Right lobe of liver (tissue), 6 donors: ENCODE data around the gene MICOS13. TPM values are rescaled to one million over a fixed set of nuclear protein-coding genes. Genes with fewer than 3 reads are reported as not detected.

Experiments used
- ATAC-seq, 4 donors: fragments of 200-7000 bp; cut with Tn5 transposase; one replicate each; pipeline ENCODE4 v1.9.1; 2020; ENCODE audit warnings: mild to moderate bottlenecking in 4 of 4, moderate library complexity in 4 of 4
- DNase-seq, 3 donors: peaks; one replicate each; pipeline ENCODE4 v3.0.0-alpha.2; 2020
- H3K27ac ChIP-seq, 3 donors: fragments of 200-600 bp; one replicate each; pipeline ENCODE4 v1.8.0; 2022
- H3K27me3 ChIP-seq, 2 donors: fragments of 200-600 bp; one replicate each; pipeline ENCODE4 v1.8.0; 2022
- H3K36me3 ChIP-seq, 4 donors: fragments of 200-600 bp; sonication (generic) in 1 of 4; one replicate each; pipeline versions ENCODE4 v1.5.1 to v1.8.0; 2017 to 2022; ENCODE audit warnings: control low read depth in 1 of 4
- H3K4me1 ChIP-seq, 4 donors: fragments of 200-600 bp; sonication (generic) in 1 of 4; one replicate each; pipeline versions ENCODE4 v1.5.1 to v1.8.0; 2017 to 2022; ENCODE audit warnings: control low read depth in 1 of 4
- H3K4me3 ChIP-seq, 3 donors: fragments of 200-600 bp; one replicate each; pipeline ENCODE4 v1.8.0; 2022
- H3K9me3 ChIP-seq, 4 donors: fragments of 200-600 bp; sonication (generic) in 1 of 4; one replicate each; pipeline versions ENCODE4 v1.5.1 to v1.8.0; 2017 to 2022; ENCODE audit warnings: control low read depth in 1 of 4
- CTCF ChIP-seq, 4 donors: fragments of 200-600 bp in 3 of 4; fragments of 450-650 bp in 1 of 4; IDR thresholded peaks; one replicate each; pipeline versions ENCODE4 v1.5.1 to v1.8.0; 2016 to 2022; ENCODE audit warnings: antibody characterized with exemption in 4 of 4, mild to moderate bottlenecking in 2 of 4
- POLR2A ChIP-seq: fragments of 450-650 bp; IDR thresholded peaks from one replicate; pipeline ENCODE4 v1.6.1; 2017; ENCODE audit warnings: antibody characterized with exemption, mild to moderate bottlenecking
- WGBS: methylation state at CpG from one replicate; pipeline ENCODE4 v1.1.6; 2018; ENCODE audit warnings: low coverage, low lambda C conversion rate; ENCODE audit not compliant: insufficient coverage; ENCODE audit errors: missing lambda C conversion rate; 5-methylcytosine and 5-hydroxymethylcytosine counted together
- intact Hi-C, 2 donors: fragments of 100-400 bp; cut with DNase I; formaldehyde crosslinking; loops; one replicate each; pipeline versions ENCODE4 v1.11.2 to v1.14.1; 2022
- total RNA-seq, 6 experiments: library from RNA; depleted of rRNA in 2 of 6; stranded (reverse); fragments of >200 nt in 2 of 6; fragmentation: NEBNext Ultra II Directional in 3 of 6; extraction: Animal tissue kit (Norgen Biotek cat#: 25700) in 3 of 6; gene quantifications; one replicate each; pipeline versions ENCODE4 v1.1.0 to v1.2.4, GENCODE V29; 2016 to 2023
- donor health status: DM: no; HTN: yes; CAD: no.
- donor health status: DM: no; HTN: no; CAD: no.
- donor health status: DM: no; HTN: no; CAD: no.
- donor health status: DM: no; HTN: yes; CAD: no.
- donor health status: DM: no; HTN: yes; CAD: no.

The MICOS13 gene
- total RNA-seq, 6 experiments from 2014 or later, result 24.2 to 54.3 (median 33.7) TPM

GRCh38 chr19:5719274-5719960 is 39.1 kb upstream of the MICOS13 start:
- H3K36me3 ChIP-seq, result no peaks in the 10 kb centered on the region
- DNase-seq (peak in 1 of 3 donors; percentile 57), ATAC-seq (peak in 1 of 4 donors; percentile 0)

GRCh38 chr19:5718579-5719273 is 38.4 kb upstream of the MICOS13 start:
- DNase-seq (no peak), ATAC-seq (no peak)
- peak overlapping the region; percentile 82 to 90 (median 89) for H3K27ac ChIP-seq
- H3K4me1 ChIP-seq, result peaks cover 2 to 22% (median 11%) of the 10 kb centered on the region in 4 donors
- H3K27me3 ChIP-seq, result no peaks in the 10 kb centered on the region
- H3K4me3 ChIP-seq, result peak overlapping the region; percentile 83 to 100 (median 85)
- intact Hi-C loops, result no loop called here
- H3K9me3 ChIP-seq, result no peaks in the 10 kb centered on the region
- TF ChIP-seq CTCF (IDR thresholded peaks at IDR 0.05) (no peak), POLR2A (peak; percentile 31)
- 18% methylated on average over 10 of the region's 11 CpGs for WGBS
- H3K36me3 ChIP-seq, result peaks cover 0 to 3% (median under 1%) of the 10 kb centered on the region in 4 donors

More at GRCh38 chr19:5719274-5719960, 39.1 kb upstream of the MICOS13 start:
- Histone ChIP-seq H3K4me1 (peaks cover 2 to 16% (median 9%) of the 10 kb centered on the region in 4 donors), H3K27ac (peak overlapping the region; percentile 82 to 90 (median 89)), H3K9me3 (no peaks in the 10 kb centered on the region), H3K4me3 (peak overlapping the region; percentile 83 to 100 (median 85)), H3K27me3 (no peaks in the 10 kb centered on the region)
- intact Hi-C loops, result no loop called here
- under 1% methylated on average over 21 of the region's 58 CpGs for WGBS
- no peak for TF ChIP-seq CTCF (IDR thresholded peaks at IDR 0.05)
- no peak for TF ChIP-seq POLR2A

- DNase-seq (no peak), ATAC-seq (no peak)
- H3K27me3 ChIP-seq, result no peaks in the 10 kb centered on the region
- H3K4me1 ChIP-seq, result peaks cover 2 to 22% (median 11%) of the 10 kb centered on the region in 4 donors
- TF ChIP-seq CTCF (IDR thresholded peaks at IDR 0.05), result no peak
- H3K4me3 ChIP-seq, result peak overlapping the region in 1 of 3 donors; percentile 83
- 37% methylated on average over 12 of the region's 14 CpGs for WGBS
- no peaks in the 10 kb centered on the region for H3K9me3 ChIP-seq
- intact Hi-C loops, result no loop called here
- peaks cover 0 to 9% (median 3%) of the 10 kb centered on the region in 4 donors for H3K36me3 ChIP-seq
- H3K27ac ChIP-seq, result no peak overlapping the region
These were observed 37.8 kb upstream of the MICOS13 start for GRCh38 chr19:5718037-5718578.

- Histone ChIP-seq H3K4me1 (peaks cover 2 to 22% (median 11%) of the 10 kb centered on the region in 4 donors), H3K36me3 (peaks cover 0 to 16% (median 9%) of the 10 kb centered on the region in 4 donors), H3K27me3 (no peaks in the 10 kb centered on the region), H3K27ac (no peak overlapping the region), H3K4me3 (no peak overlapping the region), H3K9me3 (no peaks in the 10 kb centered on the region)
- no CpG with 5 or more reads among the region's 8 CpGs for WGBS
- DNase-seq (no peak), ATAC-seq (no peak)
- intact Hi-C loops, result no loop called here
- no peak for TF ChIP-seq POLR2A
- TF ChIP-seq CTCF (IDR thresholded peaks at IDR 0.05), result no peak
These were observed 37.1 kb upstream of the MICOS13 start for GRCh38 chr19:5717215-5717935.
